Gastroesophageal sphincter (tissue), 3 donors: Measurements from ENCODE around the gene GUCD1.

Source experiments
- CTCF ChIP-seq, 4 experiments: fragments of 200-600 bp in 2 of 4; fragments of 450-650 bp in 2 of 4; sonication (generic) in 1 of 4; IDR thresholded peaks; one replicate each; pipeline ENCODE4 v1.5.1; 2017 to 2019; ENCODE audit warnings: antibody characterized with exemption in 4 of 4, mild to moderate bottlenecking in 2 of 4, moderate library complexity in 2 of 4
- EP300 ChIP-seq: sonication (generic); formaldehyde crosslinking; IDR thresholded peaks from one replicate; pipeline ENCODE4 v1.6.1; 2017; ENCODE audit warnings: antibody characterized with exemption, mild to moderate bottlenecking
- POLR2A ChIP-seq, 2 donors: fragments of 450-650 bp; IDR thresholded peaks; one replicate each; pipeline ENCODE4 v1.6.1; 2017; ENCODE audit warnings: antibody characterized with exemption in 2 of 2, mild to moderate bottlenecking in 2 of 2, moderate library complexity in 1 of 2
- POLR2AphosphoS5 ChIP-seq: sonication (generic); formaldehyde crosslinking; IDR thresholded peaks from one replicate; pipeline ENCODE4 v1.6.1; 2017; ENCODE audit warnings: antibody characterized with exemption

GRCh38 chr22:24579258-24579601, 24.3 kb upstream of the GUCD1 start:
- TF ChIP-seq CTCF (IDR thresholded peaks at IDR 0.05) = no peak
- no peak for TF ChIP-seq POLR2A (IDR thresholded peaks at IDR 0.05)
- TF ChIP-seq POLR2AphosphoS5 = no peak
- TF ChIP-seq EP300 = no peak
